ENCODE results near the gene TMEM229B. TPM values are rescaled to one million over a fixed set of nuclear protein-coding genes. Genes with fewer than 3 reads are reported as not detected.

Gene TMEM229B
- total and polyA plus RNA-seq, 2 of the 4 experiments (the other 2 are of a cell fraction) = under 0.01 TPM; not detected in 1

DNA sequence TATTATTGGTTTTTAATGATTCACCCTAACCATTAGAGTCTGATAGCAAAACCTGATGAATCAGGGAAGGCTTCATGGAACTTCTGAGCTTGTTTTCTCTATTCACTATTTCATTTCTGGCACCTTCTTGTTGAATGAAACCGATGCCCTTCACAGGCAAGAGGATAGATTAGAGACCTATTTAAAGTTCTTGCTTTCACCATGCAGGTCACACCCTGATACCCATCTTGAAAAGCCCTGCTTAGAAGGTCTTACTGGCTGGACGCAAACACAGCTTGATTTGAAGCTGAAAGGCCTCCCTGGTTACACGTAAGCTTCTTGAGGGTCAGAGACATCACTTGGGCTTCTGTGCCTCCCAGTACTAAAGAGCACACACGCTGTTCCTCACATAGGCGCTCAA is 29.2 kb downstream of the TMEM229B start:
- no peaks in the 10 kb centered on the region for H3K79me1 ChIP-seq (ENCODE audit: low read depth in 1 of 2, low read length in 2 of 2)
- H3K9me1 ChIP-seq (ENCODE audit: insufficient read depth, low read length) = no peaks in the 10 kb centered on the region
- no peak overlapping the region for H3K9ac ChIP-seq (ENCODE audit: low read depth, low read length)
- no peak for DNase-seq
- no peak overlapping the region for H3K4me3 ChIP-seq (ENCODE audit: insufficient read depth, low read depth, low read length)
- no peaks in the 10 kb centered on the region for H3K36me3 ChIP-seq (ENCODE audit: control insufficient read depth, insufficient read depth, low read length)
- no peak overlapping the region for H4K5ac ChIP-seq (ENCODE audit: low read depth, low read length)
- H3K4ac ChIP-seq (ENCODE audit: low read depth, low read length) = no peak overlapping the region
- intact Hi-C loops (cut with micrococcal nuclease) (no loop called here), dilution Hi-C loops (cut with HindIII; ENCODE audit: low sequenced_read_pairs, unreplicated experiment) (no loop called here), in situ Hi-C loops (cut with MboI; ENCODE audit: low sequenced_read_pairs) (no loop called here)
- H4K20me1 ChIP-seq (ENCODE audit: insufficient read depth, low read length) = no peaks in the 10 kb centered on the region
- H2BK20ac ChIP-seq (ENCODE audit: low read depth, low read length) = no peak overlapping the region
- H2BK5ac ChIP-seq (ENCODE audit: low read depth, low read length, poor library complexity, severe bottlenecking) = no peak overlapping the region
- no peak overlapping the region for H2BK15ac ChIP-seq (ENCODE audit: low read depth, low read length)
- no peak overlapping the region for H4K8ac ChIP-seq (ENCODE audit: low read depth in 2 of 2, low read length in 2 of 2)
- peaks cover 25% of the 10 kb centered on the region for H3K27me3 ChIP-seq (ENCODE audit: control insufficient read depth, insufficient read depth, low read length)
- H3K18ac ChIP-seq (ENCODE audit: low read depth, low read length) = no peak overlapping the region
- no peak overlapping the region for H2AK9ac ChIP-seq (replicated peaks; ENCODE audit: low read depth, low read length, poor library complexity)
- no peak overlapping the region for H3K56ac ChIP-seq (ENCODE audit: extremely low read depth, insufficient read depth, low read length)
- ChIA-PET CTCF (interaction anchor here (0.9 kb wide), 1 partner anchor 12 kb away, joined by 4 read pairs; no protein-coding TSS in a partner anchor), POLR2A (ENCODE audit: unreplicated experiment) (no interaction called here)
- WGBS, 2 experiments (ENCODE audit: extremely low coverage in 2 of 2, insufficient read length in 1 of 2) = 79% methylated on average over 3 of the region's 5 CpGs; no CpG with 5 or more reads in 1 of the 2 experiments
- H3K9me3 ChIP-seq (ENCODE audit: control insufficient read depth, insufficient read depth, low read length) = no peaks in the 10 kb centered on the region
- no peaks in the 10 kb centered on the region for H3K4me1 ChIP-seq (ENCODE audit: control insufficient read depth, insufficient read depth, low read length)
- no peak overlapping the region for H2AFZ ChIP-seq (replicated peaks; ENCODE audit: low read length, poor library complexity)
- H3K23ac ChIP-seq (ENCODE audit: low read depth, low read length) = no peak overlapping the region
- no peak for ATAC-seq (ENCODE audit: low read depth)
- BruUV-seq (replicated peaks) = no TSS peak
- H2BK120ac ChIP-seq (ENCODE audit: low read depth, low read length) = no peak overlapping the region
- H3K27ac ChIP-seq (ENCODE audit: insufficient read depth, low read length) = no peak overlapping the region
- H2AK5ac ChIP-seq (ENCODE audit: low read depth, low read length) = no peak overlapping the region
- no peak overlapping the region for H3K4me2 ChIP-seq (ENCODE audit: low read depth, low read length)
- H3K14ac ChIP-seq (replicated peaks; ENCODE audit: low read depth, low read length) = no peak overlapping the region
- no peak overlapping the region for H4K91ac ChIP-seq (ENCODE audit: insufficient read depth, low read depth, low read length)
- TF ChIP-seq CHD1 (IDR thresholded peaks at IDR 0.05; ENCODE audit: low read depth, low read length) = no peak
- no peak for TF ChIP-seq POLR2A (IDR thresholded peaks at IDR 0.05; ENCODE audit: low read depth, low read length)
- TF ChIP-seq, protein P1, sequence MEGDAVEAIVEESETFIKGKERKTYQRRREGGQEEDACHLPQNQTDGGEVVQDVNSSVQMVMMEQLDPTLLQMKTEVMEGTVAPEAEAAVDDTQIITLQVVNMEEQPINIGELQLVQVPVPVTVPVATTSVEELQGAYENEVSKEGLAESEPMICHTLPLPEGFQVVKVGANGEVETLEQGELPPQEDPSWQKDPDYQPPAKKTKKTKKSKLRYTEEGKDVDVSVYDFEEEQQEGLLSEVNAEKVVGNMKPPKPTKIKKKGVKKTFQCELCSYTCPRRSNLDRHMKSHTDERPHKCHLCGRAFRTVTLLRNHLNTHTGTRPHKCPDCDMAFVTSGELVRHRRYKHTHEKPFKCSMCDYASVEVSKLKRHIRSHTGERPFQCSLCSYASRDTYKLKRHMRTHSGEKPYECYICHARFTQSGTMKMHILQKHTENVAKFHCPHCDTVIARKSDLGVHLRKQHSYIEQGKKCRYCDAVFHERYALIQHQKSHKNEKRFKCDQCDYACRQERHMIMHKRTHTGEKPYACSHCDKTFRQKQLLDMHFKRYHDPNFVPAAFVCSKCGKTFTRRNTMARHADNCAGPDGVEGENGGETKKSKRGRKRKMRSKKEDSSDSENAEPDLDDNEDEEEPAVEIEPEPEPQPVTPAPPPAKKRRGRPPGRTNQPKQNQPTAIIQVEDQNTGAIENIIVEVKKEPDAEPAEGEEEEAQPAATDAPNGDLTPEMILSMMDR (conservative IDR thresholded peaks at IDR 0.05; ENCODE audit: low read depth, low read length) = no peak
- TF ChIP-seq RCOR1 (IDR thresholded peaks at IDR 0.05; ENCODE audit: insufficient replicate concordance, low read length) = no peak
- no peak for TF ChIP-seq FOS (IDR thresholded peaks at IDR 0.05; ENCODE audit: low read depth, low read length)
- TF ChIP-seq NFE2L2 (IDR thresholded peaks at IDR 0.05; ENCODE audit: low read depth, low read length) = no peak
- TF ChIP-seq RFX5 (IDR thresholded peaks at IDR 0.05; ENCODE audit: low read depth, low read length) = no peak
- TF ChIP-seq MXI1 (IDR thresholded peaks at IDR 0.05; ENCODE audit: borderline replicate concordance, low read depth, low read length) = no peak
- TF ChIP-seq RAD21 (IDR thresholded peaks at IDR 0.05; ENCODE audit: low read length) = no peak
- no peak for TF ChIP-seq USF2 (IDR thresholded peaks at IDR 0.05; ENCODE audit: low read depth, low read length)
- TF ChIP-seq BHLHE40 (IDR thresholded peaks at IDR 0.05; ENCODE audit: low read depth, low read length) = no peak
- TF ChIP-seq MAZ (IDR thresholded peaks at IDR 0.05; ENCODE audit: borderline replicate concordance, low read depth, low read length) = no peak
- no peak for TF ChIP-seq SMC3 (IDR thresholded peaks at IDR 0.05; ENCODE audit: low read depth, low read length)
- TF ChIP-seq, protein P2, sequence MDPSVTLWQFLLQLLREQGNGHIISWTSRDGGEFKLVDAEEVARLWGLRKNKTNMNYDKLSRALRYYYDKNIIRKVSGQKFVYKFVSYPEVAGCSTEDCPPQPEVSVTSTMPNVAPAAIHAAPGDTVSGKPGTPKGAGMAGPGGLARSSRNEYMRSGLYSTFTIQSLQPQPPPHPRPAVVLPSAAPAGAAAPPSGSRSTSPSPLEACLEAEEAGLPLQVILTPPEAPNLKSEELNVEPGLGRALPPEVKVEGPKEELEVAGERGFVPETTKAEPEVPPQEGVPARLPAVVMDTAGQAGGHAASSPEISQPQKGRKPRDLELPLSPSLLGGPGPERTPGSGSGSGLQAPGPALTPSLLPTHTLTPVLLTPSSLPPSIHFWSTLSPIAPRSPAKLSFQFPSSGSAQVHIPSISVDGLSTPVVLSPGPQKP (IDR thresholded peaks at IDR 0.05; ENCODE audit: borderline replicate concordance, low read depth, low read length) = no peak
- TF ChIP-seq CEBPB (IDR thresholded peaks at IDR 0.05; ENCODE audit: low read depth, low read length) = no peak
- TF ChIP-seq MAFK (IDR thresholded peaks at IDR 0.05; ENCODE audit: low read depth, low read length) = no peak
